Measurements from ENCODE around the gene LMBR1. TPM values are rescaled to one million over a fixed set of nuclear protein-coding genes. Genes with fewer than 3 reads are reported as not detected.
"Not testable (repeated sequence)": the region's sequence is repeated elsewhere in the genome, so short reads cannot be mapped to it uniquely, and the experiment has no call there.

LMBR1 gene
- total RNA-seq, 1 donor from 2014 or later, result 44.5 TPM

DNA sequence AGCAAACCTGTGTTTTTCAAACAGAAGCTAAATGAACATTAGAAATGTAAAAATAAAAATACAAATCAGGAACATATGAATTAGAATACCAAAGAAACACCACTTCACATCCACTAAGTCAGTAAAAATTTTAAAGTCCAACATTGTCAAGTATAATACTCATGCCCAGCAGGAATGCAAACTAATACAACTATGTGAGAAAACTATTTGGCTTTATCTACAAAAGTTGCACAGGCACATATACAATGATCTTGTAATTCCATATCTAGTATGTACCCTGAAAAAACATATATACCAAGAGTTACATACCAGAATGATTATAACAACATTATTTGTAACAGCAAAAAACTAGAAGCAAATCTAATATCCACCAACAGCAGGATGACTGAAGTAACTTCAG lies 161.3 kb downstream of the LMBR1 start:
- ATAC-seq (no peak), DNase-seq (no peak)
- intact Hi-C loops (cut with micrococcal nuclease), result no loop called here

DNA sequence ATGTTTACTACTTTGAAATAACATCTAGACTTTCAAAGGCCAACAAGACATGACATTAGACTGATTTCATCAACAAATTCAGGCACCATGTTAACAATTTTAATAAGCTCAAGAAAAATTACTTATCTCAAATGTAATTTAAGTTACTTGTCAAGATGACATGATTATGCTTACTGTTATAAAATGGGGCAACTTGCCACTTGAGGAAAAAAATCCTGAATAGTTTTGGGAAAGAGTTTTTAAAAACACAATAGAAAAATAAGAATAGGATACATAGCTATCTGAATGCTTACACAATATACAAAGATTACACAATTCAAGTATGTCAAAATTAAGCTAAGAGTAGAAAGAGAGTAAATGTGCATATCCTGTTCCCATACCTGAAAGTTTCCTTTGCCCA lies 167.0 kb downstream of the LMBR1 start:
- intact Hi-C loops (cut with micrococcal nuclease), result no loop called here
- DNase-seq, result no peak
- ATAC-seq, result no peak

DNA sequence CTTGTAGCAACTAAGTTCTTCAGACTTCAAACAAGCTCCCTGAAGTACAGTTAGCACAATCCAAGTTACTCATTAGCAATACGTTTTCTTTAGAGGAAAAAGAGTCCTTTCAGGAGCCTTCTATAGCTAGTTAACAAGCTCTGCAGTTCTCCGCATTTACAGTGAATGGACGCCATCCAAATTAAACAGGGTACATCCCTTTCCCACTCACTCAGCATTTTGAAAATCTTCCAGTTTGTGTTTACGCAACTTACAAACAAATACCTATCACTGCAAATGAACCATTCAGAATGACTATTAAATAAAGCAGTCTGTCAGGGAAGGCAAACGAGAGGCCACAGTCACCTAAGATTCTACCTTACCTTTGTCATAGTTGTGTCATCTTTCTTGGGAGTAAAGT lies 167.9 kb downstream of the LMBR1 start:
- intact Hi-C loops (cut with micrococcal nuclease), result no loop called here
- ATAC-seq (no peak), DNase-seq (no peak)

DNA sequence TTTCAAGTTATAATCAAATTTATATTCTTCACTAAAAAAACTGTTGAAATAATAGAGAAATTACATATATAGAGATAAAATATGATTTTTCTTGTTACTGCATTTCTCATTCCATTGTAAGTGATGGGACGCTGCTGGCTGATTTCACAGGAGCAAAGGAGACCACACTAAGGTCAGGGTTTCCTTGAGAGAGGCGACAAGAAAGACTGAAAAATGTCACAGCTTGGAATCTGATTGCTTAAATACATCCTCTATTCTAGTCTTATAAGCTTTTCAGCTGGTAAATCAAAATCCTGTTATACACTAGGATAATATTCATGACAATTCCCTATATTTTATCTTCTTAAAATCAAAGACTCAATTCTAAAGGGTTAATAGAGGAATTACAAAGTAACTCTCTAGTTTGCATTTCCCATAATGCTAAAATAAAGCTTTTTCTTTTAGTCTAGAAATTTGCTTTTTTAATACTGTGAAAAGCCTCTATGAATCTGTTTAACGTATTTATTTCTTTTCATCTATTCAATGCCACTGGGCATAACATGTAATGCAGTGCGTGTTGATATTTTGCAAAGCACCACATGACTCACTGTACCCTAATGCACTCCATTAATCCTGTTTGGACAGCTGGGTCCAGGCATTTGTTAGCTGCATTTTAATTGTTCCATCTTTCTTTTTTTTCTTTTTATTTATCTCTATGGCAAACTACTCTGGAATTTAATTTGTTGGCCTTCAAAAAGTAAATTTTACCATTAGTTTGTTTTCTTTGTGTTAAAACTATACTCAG lies 170.7 kb downstream of the LMBR1 start:
- DNase-seq (no peak), ATAC-seq (no peak)
- intact Hi-C loops (cut with micrococcal nuclease), result no loop called here

DNA sequence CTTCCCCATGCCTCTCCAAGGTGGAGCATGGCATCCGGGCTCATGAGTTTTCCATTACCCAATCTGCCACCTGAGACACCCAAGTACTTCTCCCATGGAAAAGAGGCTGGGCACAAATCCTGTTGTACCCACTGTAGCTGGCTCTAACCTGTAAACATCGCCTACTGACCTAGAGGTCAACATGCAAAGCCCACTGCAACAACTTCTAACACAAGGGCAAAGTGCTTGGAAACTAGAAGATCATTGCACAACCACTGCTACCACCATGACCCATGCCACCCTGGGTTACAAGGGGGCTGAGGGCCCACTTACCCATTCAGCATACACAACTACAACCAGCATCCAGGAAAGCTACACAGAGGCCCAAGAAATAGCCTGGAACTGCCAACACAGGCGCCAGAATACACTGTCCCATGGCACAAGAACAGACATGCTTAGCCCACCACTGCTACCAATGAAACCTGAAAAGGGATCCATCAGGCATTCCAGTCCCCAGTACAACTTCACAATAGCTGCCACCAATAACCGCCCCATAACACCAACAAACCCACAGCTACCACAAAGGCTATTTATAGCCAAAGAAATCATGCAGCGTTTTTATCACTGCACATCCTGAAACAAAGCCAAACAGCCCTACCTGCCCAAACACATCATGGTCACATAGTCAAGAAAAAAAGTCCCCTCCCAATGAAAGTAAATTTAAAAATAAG lies 189.1 kb downstream of the LMBR1 start:
- intact Hi-C loops (cut with micrococcal nuclease), result no loop called here
- DNase-seq (no peak), ATAC-seq (peak; percentile 37)

DNA sequence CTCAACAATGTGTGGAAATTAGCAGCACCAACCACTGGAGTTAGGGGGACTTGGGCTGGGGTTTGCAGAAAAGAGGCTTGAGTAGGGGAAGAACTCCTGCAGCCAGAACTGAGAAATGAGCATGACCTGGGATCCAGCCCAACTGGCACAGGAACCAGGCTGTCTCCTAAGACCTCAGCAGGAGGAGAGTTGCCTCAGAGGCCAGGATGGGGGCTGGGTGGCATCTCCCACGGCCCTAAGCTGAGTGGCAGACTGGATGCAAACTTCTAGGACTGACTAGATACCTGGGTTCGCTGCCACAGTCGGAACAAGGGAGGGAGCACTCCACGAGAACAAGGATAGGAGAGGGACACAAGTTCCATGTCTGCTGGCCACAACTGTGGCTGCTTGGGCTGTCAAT lies 189.8 kb downstream of the LMBR1 start:
- ATAC-seq, result peak; percentile 70
- intact Hi-C loops (cut with micrococcal nuclease), result no loop called here

DNA sequence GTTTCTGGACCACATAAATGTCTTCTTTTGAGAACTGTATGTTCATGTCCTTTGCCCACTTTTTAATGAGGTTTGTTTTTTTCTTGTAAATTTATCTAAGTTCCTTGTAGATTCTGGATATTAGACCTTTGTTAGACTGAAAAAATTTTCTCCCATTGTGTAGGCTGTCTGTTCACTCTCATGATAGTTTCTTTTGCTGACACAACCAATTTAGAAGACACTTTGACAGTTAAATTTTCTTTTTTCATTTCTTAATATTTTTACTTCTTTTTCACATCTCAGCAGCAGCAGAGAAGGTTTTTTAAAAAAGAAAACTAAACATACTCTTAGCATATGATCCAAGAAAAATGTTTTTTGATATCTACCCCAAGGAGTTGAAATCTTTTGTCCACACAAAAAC lies 190.6 kb downstream of the LMBR1 start:
- no peak for DNase-seq
- intact Hi-C loops (cut with micrococcal nuclease), result no loop called here
- ATAC-seq, result no peak

More for the DNA sequence above, 189.8 kb downstream of the LMBR1 start:
- peak; percentile 33 for DNase-seq

DNA sequence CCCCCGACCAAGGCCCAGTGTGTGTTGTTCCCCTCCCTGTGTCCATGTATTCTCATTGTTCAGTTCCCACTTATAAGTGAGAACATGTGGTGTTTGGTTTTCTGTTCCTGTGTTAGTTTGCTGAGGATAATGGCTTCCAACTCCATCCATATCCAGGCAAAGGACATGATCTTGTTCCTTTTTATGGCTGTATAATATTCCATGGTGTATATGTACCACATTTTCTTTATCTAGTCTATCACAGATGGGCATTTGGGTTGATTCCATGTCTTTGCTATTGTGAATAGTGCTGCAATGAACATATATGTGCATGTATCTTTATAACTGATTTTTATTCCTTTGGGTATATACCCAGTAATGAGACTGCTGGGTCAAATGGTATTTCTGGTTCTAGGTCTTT lies 191.2 kb downstream of the LMBR1 start:
- intact Hi-C loops (cut with micrococcal nuclease); DNase-seq; ATAC-seq: not testable (repeated sequence)

DNA sequence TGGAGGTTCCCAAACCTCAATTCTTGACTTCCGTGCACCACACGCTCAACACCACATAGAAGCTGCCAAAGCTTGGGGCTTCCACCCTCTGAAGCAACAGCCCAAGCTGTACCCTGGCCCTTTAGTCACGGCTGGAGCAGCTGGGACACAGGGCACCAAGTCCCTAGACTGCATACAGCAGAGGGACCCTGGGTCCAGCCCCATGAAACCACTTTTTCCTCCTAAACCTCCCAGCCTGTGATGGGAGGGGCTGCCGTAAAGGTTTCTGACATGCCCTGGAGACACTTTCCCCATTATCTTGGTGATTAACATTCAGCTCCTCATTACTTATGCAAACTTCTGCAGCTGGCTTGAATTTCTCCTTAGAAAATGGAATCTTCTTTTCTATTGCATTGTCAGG lies 194.5 kb downstream of the LMBR1 start:
- intact Hi-C loops (cut with micrococcal nuclease); DNase-seq; ATAC-seq: not testable (repeated sequence)

DNA sequence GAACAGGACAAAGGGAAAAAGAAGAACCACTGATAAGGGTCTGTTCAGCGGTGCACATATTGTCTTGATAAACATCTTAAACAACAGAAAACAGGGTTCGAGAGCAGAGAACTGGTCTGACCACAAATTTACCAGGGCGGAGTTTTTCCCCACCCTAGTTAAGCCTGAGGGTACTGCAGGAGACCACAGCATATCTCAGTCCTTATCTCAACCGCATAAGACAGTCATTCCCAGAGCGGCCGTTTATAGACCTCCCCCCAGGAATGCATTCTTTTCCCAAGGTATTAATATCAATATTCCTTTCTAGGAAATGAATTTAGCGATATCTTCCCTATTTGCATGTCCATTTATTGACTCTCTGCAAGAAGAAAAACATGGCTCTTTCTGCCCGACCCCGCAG lies 195.7 kb downstream of the LMBR1 start:
- intact Hi-C loops (cut with micrococcal nuclease); DNase-seq; ATAC-seq: not testable (repeated sequence)

DNA sequence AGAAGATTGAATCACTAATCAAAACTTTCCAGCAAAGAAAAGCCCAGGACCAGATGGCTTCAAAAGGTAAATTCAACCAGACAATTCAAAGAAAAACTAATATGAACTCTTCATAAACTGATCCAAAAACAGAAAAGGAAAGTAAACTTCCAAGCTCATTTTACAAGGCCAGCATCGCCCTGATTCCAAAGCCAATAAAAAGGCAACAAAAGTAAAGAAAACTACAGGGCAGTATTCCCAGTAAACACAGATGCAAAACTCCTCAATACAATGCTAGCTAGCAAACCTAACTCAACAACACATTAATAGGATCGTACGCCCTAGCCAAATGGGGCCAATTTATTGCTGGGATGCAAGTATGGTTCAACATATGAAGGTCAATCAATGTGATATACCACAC lies 199.4 kb downstream of the LMBR1 start:
- ATAC-seq, result no peak
- intact Hi-C loops (cut with micrococcal nuclease), result no loop called here
- DNase-seq, result no peak

DNA sequence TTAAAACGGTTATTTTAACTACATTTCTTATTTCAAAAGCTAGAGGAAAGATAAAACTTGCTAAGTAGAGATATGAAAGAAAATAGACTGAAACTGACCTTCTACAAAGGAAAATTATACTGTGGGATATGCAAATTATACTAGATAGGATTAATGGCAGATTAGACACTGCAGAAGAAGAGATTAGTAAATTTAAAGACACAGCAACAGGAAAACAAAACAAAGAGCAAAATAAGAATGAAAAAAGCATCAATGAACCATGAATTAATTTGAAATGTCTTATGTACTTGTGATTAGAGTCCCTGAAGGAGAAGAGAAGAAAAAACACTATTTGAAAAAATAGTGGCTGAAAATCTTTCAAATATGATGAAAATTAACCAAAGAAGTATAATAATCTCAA lies 200.1 kb downstream of the LMBR1 start:
- DNase-seq (no peak), ATAC-seq (no peak)
- intact Hi-C loops (cut with micrococcal nuclease), result no loop called here

DNA sequence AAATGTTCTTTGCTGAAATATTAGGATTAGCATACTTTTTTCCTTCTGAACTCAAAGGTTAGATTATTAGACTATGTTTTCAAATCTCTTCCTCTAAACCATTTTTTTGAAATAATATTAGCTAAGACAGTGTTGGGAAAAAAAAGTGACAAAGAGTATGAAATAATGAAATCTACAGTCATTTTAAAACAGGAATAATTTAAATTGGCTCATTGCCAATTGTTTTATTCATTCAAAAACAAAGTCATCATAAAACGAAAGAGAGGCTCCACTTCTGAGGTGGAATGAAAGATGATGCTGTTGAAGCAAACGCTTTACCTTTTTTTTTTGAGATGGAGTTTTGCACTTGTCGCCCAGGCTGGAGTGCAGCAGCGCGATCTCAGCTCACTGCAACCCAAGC lies 201.2 kb downstream of the LMBR1 start:
- intact Hi-C loops (cut with micrococcal nuclease), result no loop called here
- no peak for DNase-seq
- ATAC-seq, result no peak

DNA sequence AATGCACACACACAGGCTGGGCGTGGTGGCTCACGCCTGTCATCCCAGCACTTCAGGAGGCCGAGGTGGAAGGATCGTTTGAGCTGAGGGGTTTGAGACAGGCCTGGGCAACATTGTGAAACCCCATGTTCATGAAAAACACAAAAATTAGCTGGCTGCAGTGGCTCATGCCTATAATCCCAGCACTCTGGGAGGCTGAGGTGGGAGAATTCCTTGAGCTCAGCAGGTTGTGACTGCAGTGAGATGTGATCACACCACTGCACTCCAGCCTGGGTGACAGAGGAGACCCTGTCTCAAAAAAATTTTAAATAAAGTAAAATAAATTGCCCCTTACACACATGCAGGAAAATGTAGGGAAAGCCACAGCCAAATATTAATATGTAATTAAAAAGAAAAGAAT lies 208.3 kb downstream of the LMBR1 start:
- DNase-seq (no peak), ATAC-seq (no peak)
- intact Hi-C loops (cut with micrococcal nuclease), result no loop called here

DNA sequence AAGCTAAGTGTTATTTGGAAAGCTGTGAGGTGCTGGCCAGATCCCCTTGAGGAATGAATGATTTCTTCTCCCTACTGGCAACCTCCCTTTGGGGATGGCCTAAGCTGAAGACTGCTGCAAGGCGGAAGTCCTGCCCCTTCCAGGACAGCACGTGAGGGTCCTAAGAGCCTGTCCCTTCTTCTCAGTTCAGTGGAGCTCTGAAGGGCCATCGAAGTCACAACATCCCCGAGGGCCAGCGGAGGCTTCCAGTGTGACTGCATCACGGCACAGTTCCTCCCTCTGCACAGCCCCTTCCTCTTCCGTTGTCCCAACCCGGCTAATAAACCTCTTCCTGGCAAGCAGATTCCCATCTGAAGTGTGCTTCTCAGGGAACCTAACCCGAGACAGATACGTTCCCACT lies 208.7 kb downstream of the LMBR1 start:
- ATAC-seq, result no peak
- intact Hi-C loops (cut with micrococcal nuclease), result no loop called here

DNA sequence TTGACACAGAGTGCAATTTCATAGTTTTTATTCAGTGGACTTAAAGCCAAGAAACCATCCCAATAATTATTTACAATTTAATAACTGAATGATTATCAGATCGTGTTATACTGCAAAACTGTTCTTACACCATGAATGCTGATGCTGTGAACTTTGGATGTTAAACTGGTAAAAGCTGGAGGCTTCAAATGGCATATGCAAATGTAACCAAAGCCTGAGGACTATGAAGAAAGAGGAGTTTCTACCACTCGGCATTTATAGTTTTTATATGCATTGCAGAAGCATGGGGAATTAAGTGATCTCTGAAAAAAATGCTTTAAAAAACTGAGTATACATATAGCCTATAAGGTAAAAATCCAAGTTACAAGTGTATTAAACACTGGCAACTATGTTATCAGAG lies 210.1 kb downstream of the LMBR1 start:
- intact Hi-C loops (cut with micrococcal nuclease), result no loop called here

More for the DNA sequence above, 208.7 kb downstream of the LMBR1 start:
- no peak for DNase-seq

DNA sequence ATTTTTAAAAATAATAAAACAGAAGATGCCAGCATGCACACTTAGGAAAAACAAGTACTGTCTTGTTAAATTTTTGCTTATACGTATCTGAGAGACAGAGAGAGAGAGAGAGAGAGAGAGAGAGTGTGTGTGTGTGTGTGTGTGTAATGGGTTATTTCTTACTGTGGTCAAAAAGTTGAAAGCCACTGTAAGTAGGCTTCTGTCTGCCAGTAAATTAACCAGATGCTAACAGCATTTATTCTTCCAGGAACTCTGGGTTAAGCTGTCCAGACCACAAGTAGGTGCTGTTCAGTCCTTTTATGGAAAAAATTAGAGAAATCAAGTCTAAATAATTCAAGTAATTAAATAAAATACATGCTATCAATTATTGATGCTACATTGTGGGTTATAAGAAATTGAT lies 212.7 kb downstream of the LMBR1 start:
- ATAC-seq (no peak), DNase-seq (no peak)
- intact Hi-C loops (cut with micrococcal nuclease), result no loop called here

More for the DNA sequence above, 210.1 kb downstream of the LMBR1 start:
- DNase-seq (no peak), ATAC-seq (no peak)

DNA sequence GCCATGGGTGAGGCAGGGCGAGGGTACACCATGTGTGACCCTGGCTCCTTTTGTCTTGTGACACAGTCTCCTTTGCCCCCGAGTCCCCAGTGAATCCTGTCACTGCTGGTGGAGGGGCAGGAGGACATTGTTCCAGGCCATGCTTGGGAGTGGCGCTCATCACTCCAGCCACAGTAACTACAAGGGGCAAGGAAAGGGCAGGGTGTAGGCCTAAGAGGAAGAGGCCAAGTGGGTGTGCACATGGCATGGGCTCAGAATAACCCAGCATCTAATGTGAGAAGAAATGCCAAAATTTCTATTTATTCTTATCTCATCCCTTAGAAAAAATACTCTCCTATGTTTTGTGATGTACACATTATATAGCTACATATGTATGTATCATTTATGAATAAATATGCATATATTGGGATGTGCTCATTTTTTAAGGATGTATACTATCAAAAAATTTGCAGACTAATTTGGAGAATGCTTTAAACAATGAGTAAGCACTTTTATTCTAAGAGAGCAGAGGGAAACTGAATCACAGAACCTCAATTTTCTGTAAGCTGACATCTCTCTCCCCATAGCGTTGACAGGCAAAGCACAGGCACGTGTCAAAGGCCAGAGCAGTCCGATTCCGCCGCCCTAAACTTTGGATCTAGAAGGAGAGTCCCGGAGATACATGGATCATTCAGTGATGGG lies 215.5 kb downstream of the LMBR1 start:
- intact Hi-C loops (cut with micrococcal nuclease), result no loop called here
- ATAC-seq, result no peak
- DNase-seq, result no peak

DNA sequence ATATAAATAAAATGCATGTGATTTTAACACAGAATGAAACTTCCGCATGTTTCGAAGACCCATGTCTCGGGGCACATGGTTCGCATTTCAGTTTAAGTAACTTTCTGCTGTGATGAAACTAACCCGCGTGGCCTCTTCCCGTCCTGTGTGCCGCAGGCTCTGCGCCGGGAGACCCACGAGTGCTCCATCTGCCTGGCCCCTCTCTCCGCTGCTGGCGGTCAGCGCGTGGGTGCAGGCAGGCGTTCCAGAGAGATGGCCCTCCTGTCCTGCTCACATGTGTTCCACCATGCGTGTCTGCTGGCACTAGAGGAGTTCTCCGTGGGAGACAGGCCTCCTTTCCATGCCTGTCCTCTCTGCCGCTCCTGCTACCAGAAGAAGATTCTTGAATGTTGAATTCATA lies 216.7 kb downstream of the LMBR1 start:
- ATAC-seq (no peak), DNase-seq (no peak)
- intact Hi-C loops (cut with micrococcal nuclease), result no loop called here

DNA sequence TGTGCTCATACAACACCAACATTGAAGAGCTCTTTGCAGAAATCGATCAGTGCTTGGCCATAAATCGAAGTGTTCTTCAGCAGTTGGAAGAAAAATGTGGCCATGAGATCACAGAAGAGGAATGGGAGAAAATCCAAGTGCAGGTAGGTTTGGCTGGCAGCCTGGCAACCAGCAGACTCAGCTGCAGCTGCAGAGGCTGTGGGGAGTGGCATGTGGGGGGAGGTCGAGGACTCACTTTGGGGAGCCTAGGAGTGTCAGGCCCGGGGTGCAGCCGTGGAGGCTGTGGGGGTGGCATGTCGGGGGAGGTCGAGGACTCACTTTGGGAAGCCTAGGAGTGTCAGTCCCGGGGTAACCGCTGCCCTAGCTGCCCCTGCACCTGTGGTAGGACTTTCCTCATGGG lies 217.3 kb downstream of the LMBR1 start:
- no peak for DNase-seq
- ATAC-seq, result no peak
- intact Hi-C loops (cut with micrococcal nuclease), result no loop called here
